Aorta (tissue), 5 donors: ENCODE data around the gene MEMO1. TPM values are rescaled to one million over a fixed set of nuclear protein-coding genes. Genes with fewer than 3 reads are reported as not detected.
"Not testable (repeated sequence)": the region's sequence is repeated elsewhere in the genome, so short reads cannot be mapped to it uniquely, and the experiment has no call there.

Experiments used
- ATAC-seq: fragments of 200-7000 bp; cut with Tn5 transposase; one replicate; pipeline ENCODE4 v1.9.1; 2022; ENCODE audit warnings: moderate library complexity; ENCODE audit not compliant: low FRiP score
- DNase-seq, 2 donors: peaks; one replicate each; pipeline ENCODE4 v3.0.0-alpha.2; 2020
- H3K27ac ChIP-seq, 2 donors: one replicate each; pipeline ENCODE4 v1.5.1; 2013; ENCODE audit warnings: low read length in 2 of 2, mild to moderate bottlenecking in 2 of 2, moderate library complexity in 2 of 2, control low read depth in 1 of 2, inconsistent platforms in 1 of 2, low read depth in 1 of 2
- H3K27me3 ChIP-seq, 2 donors: one replicate each; pipeline ENCODE4 v1.6.1; 2013; ENCODE audit warnings: control low read depth in 1 of 2, low read length in 1 of 2, mild to moderate bottlenecking in 1 of 2, moderate library complexity in 1 of 2; ENCODE audit not compliant: insufficient read depth in 2 of 2, control insufficient read depth in 1 of 2
- H3K36me3 ChIP-seq, 2 donors: one replicate each; pipeline ENCODE4 v1.6.1; 2013; ENCODE audit warnings: control low read depth in 1 of 2, low read length in 1 of 2, mild to moderate bottlenecking in 1 of 2; ENCODE audit not compliant: insufficient read depth in 2 of 2, control insufficient read depth in 1 of 2
- H3K4me1 ChIP-seq, 2 donors: one replicate each; pipeline ENCODE4 v1.6.1; 2013; ENCODE audit warnings: low read length in 2 of 2, control low read depth in 1 of 2, mild to moderate bottlenecking in 1 of 2, moderate library complexity in 1 of 2; ENCODE audit not compliant: insufficient read depth in 2 of 2, control insufficient read depth in 1 of 2
- H3K4me3 ChIP-seq, 2 donors: one replicate each; pipeline ENCODE4 v1.5.1; 2013; ENCODE audit warnings: low read length in 2 of 2, control low read depth in 1 of 2, mild to moderate bottlenecking in 1 of 2
- H3K9me3 ChIP-seq: one replicate; pipeline ENCODE4 v1.6.1; 2013; ENCODE audit warnings: mild to moderate bottlenecking, low read length; ENCODE audit not compliant: control insufficient read depth
- WGBS, 2 donors: extraction: QIAGEN DNeasy Blood & Tissue Kit; methylation state at CpG; one replicate each; pipeline ENCODE4 v1.1.7; 2013; 5-methylcytosine and 5-hydroxymethylcytosine counted together
- intact Hi-C, 2 donors: fragments of 100-400 bp; cut with DNase I; formaldehyde crosslinking; loops; one replicate each; pipeline versions ENCODE4 v1.14.2 to v1.15.0; 2022
- long read RNA-seq, 2 donors: library from polyadenylated mRNA; unstranded; transcript quantifications; one replicate each; pipeline ENCODE4 v2.0.0, GENCODE V29; 2020 to 2021
- polyA plus RNA-seq, 2 donors: library from polyadenylated mRNA; stranded (reverse); fragments of 200-250 nt; gene quantifications; one replicate each; pipeline ENCODE4 v1.2.3, GENCODE V29; 2013
- total RNA-seq, 2 donors: library from RNA; stranded (reverse); fragmentation: NEBNext Ultra II Directional; extraction: Animal tissue kit (Norgen Biotek cat#: 25700); gene quantifications; one replicate each; pipeline ENCODE4 v1.2.1, GENCODE V29; 2021
- donor health status: healthy with polysubstance abuse.
- donor health status: Bipolar disorder and iron deficiency.
- donor health status: DM: no; HTN: no; CAD: no.
- donor health status: DM: no; HTN: no; CAD: no.
- donor health status: DM: yes; HTN: yes; CAD: no.

MEMO1 gene
- total RNA-seq (10 to 100 TPM; 33.6 to 36.2 TPM), polyA plus RNA-seq (10 to 100 TPM; 26.5 to 28.5 TPM)
- long read RNA-seq, donor 1, full-length matches to known transcripts: 21 of 31 reads
- long read RNA-seq, donor 1, partial matches to known transcripts: 1 of 31 reads
- long read RNA-seq, donor 1, other reads (novel, unspliced or antisense): 9 of 31 reads
- long read RNA-seq, donor 2, full-length matches to known transcripts: 7 of 14 reads
- long read RNA-seq, donor 2, partial matches to known transcripts: 1 of 14 reads
- long read RNA-seq, donor 2, other reads (novel, unspliced or antisense): 6 of 14 reads

- ATAC-seq: peak; percentile 93
- peak within 1 kb of the TSS; percentile 16 to 86 for H3K27ac ChIP-seq
- WGBS, 2 donors: 0 to 1% methylated on average over 42 to 57 of the region's 57 CpGs
- peaks cover 0 to 2% of the 10 kb centered on the region in 2 donors for H3K4me1 ChIP-seq
- peak within 1 kb of the TSS; percentile 83 to 84 for H3K4me3 ChIP-seq
- no peaks in the 10 kb centered on the region for H3K9me3 ChIP-seq
- DNase-seq: peak; percentile 97 to 98
- intact Hi-C loops: loop anchor here (2.0 to 5.0 kb wide), 2 partner anchors 51 to 52 kb away; partner anchors contain the start of gene SPAST (in 2 of the 2)
- no peaks in the 10 kb centered on the region for H3K27me3 ChIP-seq
- no peaks in the 10 kb centered on the region for H3K36me3 ChIP-seq
Measured at GRCh38 chr2:32010670-32011484, at the start of gene MEMO1. TSS of gene MEMO1 (minus strand) at chr2:32011008. CDS start at chr2:32010247, 761 bp downstream.

GRCh38 chr2:32060266-32060665, 49.5 kb upstream of the MEMO1 start:
- no peaks in the 10 kb centered on the region for H3K27me3 ChIP-seq
- 91 to 100% methylated on average over 2 of the region's 2 CpGs for WGBS, 2 donors
- no peaks in the 10 kb centered on the region for H3K36me3 ChIP-seq
- H3K4me1 ChIP-seq: peaks cover 0 to 2% of the 10 kb centered on the region in 2 donors
- ATAC-seq (no peak), DNase-seq (no peak)
- H3K27ac ChIP-seq: no peak overlapping the region
- no peaks in the 10 kb centered on the region for H3K9me3 ChIP-seq
- intact Hi-C loops: loop anchor here (5.0 to 10.0 kb wide), 3 partner anchors 48 to 295 kb away; partner anchors contain the start of genes SLC30A6 (in 2 of the 2), BIRC6 (in 1 of the 2) and MEMO1 (in 1 of the 2)
- no peak overlapping the region for H3K4me3 ChIP-seq

GRCh38 chr2:32058130-32058529, 47.3 kb upstream of the MEMO1 start:
- H3K27me3 ChIP-seq: no peaks in the 10 kb centered on the region
- peaks cover 0 to 2% of the 10 kb centered on the region in 2 donors for H3K4me1 ChIP-seq
- H3K36me3 ChIP-seq: no peaks in the 10 kb centered on the region
- H3K9me3 ChIP-seq: no peaks in the 10 kb centered on the region
- DNase-seq (no peak), ATAC-seq (no peak)
- WGBS, 2 donors: 88 to 94% methylated on average over 2 of the region's 2 CpGs
- H3K27ac ChIP-seq: no peak overlapping the region
- intact Hi-C loops: no loop called here
- no peak overlapping the region for H3K4me3 ChIP-seq

GRCh38 chr2:32054583-32054982, 43.8 kb upstream of the MEMO1 start:
- 66 to 67% methylated on average over 3 of the region's 3 CpGs for WGBS, 2 donors
- H3K36me3 ChIP-seq, H3K9me3 ChIP-seq, ATAC-seq, DNase-seq, H3K27me3 ChIP-seq, intact Hi-C loops, H3K4me3 ChIP-seq, H3K4me1 ChIP-seq, H3K27ac ChIP-seq: not testable (repeated sequence)

GRCh38 chr2:32051836-32052439, 41.1 kb upstream of the MEMO1 start:
- ATAC-seq: no peak
- Histone ChIP-seq H3K27me3 (no peaks in the 10 kb centered on the region), H3K36me3 (no peaks in the 10 kb centered on the region), H3K27ac (no peak overlapping the region), H3K4me1 (no peaks in the 10 kb centered on the region), H3K4me3 (no peak overlapping the region), H3K9me3 (no peaks in the 10 kb centered on the region)
- intact Hi-C loops: no loop called here
- DNase-seq: no peak
- WGBS, 2 donors: 92 to 93% methylated on average over 11 of the region's 11 CpGs

GRCh38 chr2:32043561-32043960, 32.8 kb upstream of the MEMO1 start:
- ATAC-seq (no peak), DNase-seq (peak in 1 of 2 donors; percentile 10)
- no peaks in the 10 kb centered on the region for H3K4me1 ChIP-seq
- H3K4me3 ChIP-seq: no peak overlapping the region
- WGBS, 2 donors: 77 to 81% methylated on average over 7 of the region's 7 CpGs
- no peaks in the 10 kb centered on the region for H3K9me3 ChIP-seq
- no peak overlapping the region for H3K27ac ChIP-seq
- intact Hi-C loops: no loop called here
- no peaks in the 10 kb centered on the region for H3K36me3 ChIP-seq
- no peaks in the 10 kb centered on the region for H3K27me3 ChIP-seq

GRCh38 chr2:32039447-32040219, 28.8 kb upstream of the MEMO1 start, which contains the start of gene DPY30:
TSS of gene DPY30 (minus strand) at chr2:32039805. CDS start at chr2:32039456, 349 bp downstream.
- DNase-seq (peak; percentile 96 to 97), ATAC-seq (peak; percentile 98)
- peak within 1 kb of the TSS; percentile 85 to 96 for H3K4me3 ChIP-seq
- H3K36me3 ChIP-seq: no peaks in the 10 kb centered on the region
- no peaks in the 10 kb centered on the region for H3K4me1 ChIP-seq
- intact Hi-C loops: loop anchor here in 1 of 2 donors (1.0 kb wide), 1 partner anchor 24 kb away; the partner anchor contains the start of gene SPAST
- H3K9me3 ChIP-seq: no peaks in the 10 kb centered on the region
- 0% methylated on average over 43 of the region's 43 CpGs for WGBS, 2 donors
- H3K27me3 ChIP-seq: no peaks in the 10 kb centered on the region
- peak within 1 kb of the TSS in 1 of 2 donors; percentile 8 for H3K27ac ChIP-seq
